GM23338 (cell line): ENCODE results near the gene TUBGCP2. TPM values are rescaled to one million over a fixed set of nuclear protein-coding genes. Genes with fewer than 3 reads are reported as not detected.

Experiments used
- ATAC-seq: fragments of 200-7000 bp; cut with Tn5 transposase; 3 replicates; pipeline ENCODE4 v1.9.1; 2020
- DNase-seq: peaks from one replicate; pipeline ENCODE4 v3.0.0-alpha.2; 2015; ENCODE audit warnings: low spot score
- H2AFZ ChIP-seq: fragments of 200-600 bp; sonication (generic); 2 replicates; pipeline ENCODE4 v1.8.0; 2016; ENCODE audit warnings: antibody characterized with exemption, mild to moderate bottlenecking, moderate library complexity
- H3F3A ChIP-seq: fragments of 200-600 bp; sonication (generic); replicated peaks from 2 replicates; pipeline ENCODE4 v1.8.0; 2017; ENCODE audit warnings: antibody characterized with exemption, mixed run types, low read depth
- H3K27ac ChIP-seq: fragments of 200-600 bp; sonication (generic); 2 replicates; pipeline ENCODE4 v1.6.1; 2016; ENCODE audit warnings: low read depth
- H3K27me3 ChIP-seq: fragments of 200-600 bp; sonication (generic); 2 replicates; pipeline ENCODE4 v1.8.0; 2016; ENCODE audit warnings: mild to moderate bottlenecking, mixed run types, moderate library complexity; ENCODE audit not compliant: insufficient read depth
- H3K36me3 ChIP-seq: fragments of 200-600 bp; sonication (generic); 2 replicates; pipeline ENCODE4 v1.8.0; 2016; ENCODE audit warnings: mild to moderate bottlenecking; ENCODE audit not compliant: insufficient read depth
- H3K4me1 ChIP-seq: fragments of 200-600 bp; sonication (generic); 2 replicates; pipeline ENCODE4 v1.8.0; 2016; ENCODE audit warnings: mild to moderate bottlenecking, moderate library complexity; ENCODE audit not compliant: insufficient read depth
- H3K4me2 ChIP-seq: fragments of 200-600 bp; sonication (generic); 2 replicates; pipeline ENCODE4 v1.7.1; 2017; ENCODE audit warnings: mixed run types
- H3K4me3 ChIP-seq: fragments of 200-600 bp; sonication (generic); 2 replicates; pipeline ENCODE4 v1.6.1; 2016; ENCODE audit warnings: mixed run types
- H3K79me2 ChIP-seq: fragments of 200-600 bp; sonication (generic); replicated peaks from 2 replicates; pipeline ENCODE4 v1.8.0; 2017; ENCODE audit warnings: mild to moderate bottlenecking; ENCODE audit not compliant: insufficient read depth
- H3K9me2 ChIP-seq: fragments of 200-600 bp; sonication (generic); 2 replicates; pipeline ENCODE4 v1.8.0; 2017; ENCODE audit not compliant: insufficient read depth
- H4K20me1 ChIP-seq: fragments of 200-600 bp; sonication (generic); replicated peaks from 2 replicates; pipeline ENCODE4 v1.8.0; 2017; ENCODE audit warnings: mild to moderate bottlenecking; ENCODE audit not compliant: insufficient read depth
- H3K27ac Mint-ChIP-seq: 2 replicates; pipeline ENCODE4 v1.8.0; 2020; ENCODE audit warnings: inconsistent platforms, mild to moderate bottlenecking, moderate library complexity, mixed read lengths
- H3K27me3 Mint-ChIP-seq: 3 replicates; pipeline ENCODE4 v1.8.0; 2022; ENCODE audit warnings: low read depth, mild to moderate bottlenecking, moderate library complexity, mixed read lengths, inconsistent platforms; ENCODE audit not compliant: insufficient read depth, poor library complexity
- H3K36me3 Mint-ChIP-seq: 3 replicates; pipeline ENCODE4 v1.8.0; 2021; ENCODE audit warnings: low read depth, mild to moderate bottlenecking, inconsistent platforms, moderate library complexity, mixed read lengths
- H3K4me1 Mint-ChIP-seq: 3 replicates; pipeline ENCODE4 v1.8.0; 2020; ENCODE audit warnings: mild to moderate bottlenecking, inconsistent platforms, mixed read lengths
- H3K4me3 Mint-ChIP-seq: 3 replicates; pipeline ENCODE4 v1.8.0; 2021; ENCODE audit warnings: moderate library complexity, mild to moderate bottlenecking, inconsistent platforms, mixed read lengths
- H3K9me3 Mint-ChIP-seq: 3 replicates; pipeline ENCODE4 v1.8.0; 2020; ENCODE audit warnings: moderate library complexity, mild to moderate bottlenecking, inconsistent platforms, mixed read lengths
- CREB1 ChIP-seq: fragments of 250-450 bp; sonication (Bioruptor Pico); IDR thresholded peaks from 2 replicates; pipeline ENCODE4 v1.5.0; 2020; ENCODE audit warnings: low read depth, mild to moderate bottlenecking, moderate library complexity
- CTCF ChIP-seq, 2 experiments: fragments of 200-600 bp in 1 of 2; sonication (generic) in 1 of 2; conservative IDR thresholded peaks; 2 replicates each; pipeline versions ENCODE4 v1.5.1 to v1.6.1; 2016 to 2017; ENCODE audit warnings: antibody characterized with exemption in 2 of 2, low read depth in 2 of 2, mild to moderate bottlenecking in 2 of 2, moderate library complexity in 1 of 2
- ETS1 ChIP-seq: IDR thresholded peaks from 2 replicates; pipeline ENCODE4 v1.6.1; 2016; ENCODE audit warnings: antibody characterized with exemption
- EZH2 ChIP-seq: fragments of 200-600 bp; sonication (generic); IDR thresholded peaks from one replicate; pipeline ENCODE4 v1.8.0; 2017; ENCODE audit warnings: antibody characterized with exemption, mild to moderate bottlenecking, low read depth; ENCODE audit not compliant: unreplicated experiment
- EZH2phosphoT487 ChIP-seq: fragments of 200-600 bp; sonication (generic); IDR thresholded peaks from one replicate; pipeline ENCODE4 v1.8.1; 2018; ENCODE audit warnings: antibody characterized with exemption; ENCODE audit not compliant: unreplicated experiment
- JUNB ChIP-seq: IDR thresholded peaks from one replicate; pipeline ENCODE4 v1.6.1; 2016; ENCODE audit warnings: antibody characterized with exemption; ENCODE audit not compliant: unreplicated experiment
- NANOG ChIP-seq: IDR thresholded peaks from 2 replicates; pipeline ENCODE4 v1.6.1; 2016; ENCODE audit warnings: antibody characterized with exemption, borderline replicate concordance
- POLR2AphosphoS5 ChIP-seq: IDR thresholded peaks from 2 replicates; pipeline ENCODE4 v1.6.1; 2016; ENCODE audit warnings: antibody characterized with exemption, low read depth
- REST ChIP-seq: IDR thresholded peaks from one replicate; pipeline ENCODE4 v1.6.1; 2018; ENCODE audit warnings: antibody characterized with exemption; ENCODE audit not compliant: unreplicated experiment
- STAT1 ChIP-seq: IDR thresholded peaks from one replicate; pipeline ENCODE4 v1.6.1; 2016; ENCODE audit warnings: antibody characterized with exemption; ENCODE audit not compliant: unreplicated experiment
- ZNF114 ChIP-seq: fragments of 250-450 bp; sonication (Bioruptor Pico); IDR thresholded peaks from 2 replicates; pipeline ENCODE4 v1.5.0; 2020; ENCODE audit warnings: mild to moderate bottlenecking, moderate library complexity
- ZNF331 ChIP-seq: fragments of 250-450 bp; sonication (Bioruptor Pico); IDR thresholded peaks from 2 replicates; pipeline ENCODE4 v1.5.0; 2020; ENCODE audit warnings: low read depth, mild to moderate bottlenecking, moderate library complexity
- ZNF462 ChIP-seq: fragments of 250-450 bp; sonication (Bioruptor Pico); IDR thresholded peaks from 2 replicates; pipeline ENCODE4 v1.5.0; 2020; ENCODE audit warnings: mild to moderate bottlenecking, moderate library complexity
- polyA plus RNA-seq: library from polyadenylated mRNA; unstranded; fragments of >200 nt; fragmentation: Nextera tagmentation; extraction: Ambion mirVana; gene quantifications from 2 replicates; pipeline ENCODE4 v1.2.1, GENCODE V29; 2016
- total RNA-seq: library from RNA; depleted of rRNA; stranded (reverse); fragments of >200 nt; shearing (Covaris generic); gene quantifications from 2 replicates; pipeline ENCODE4 v1.2.3, GENCODE V29; 2014

TUBGCP2 gene
- total and polyA plus RNA-seq, 2 experiments from 2014 or later: 59.6 to 67.7 TPM

GRCh38 chr10:133267293-133267692 lies 41.4 kb downstream of the TUBGCP2 start:
- ATAC-seq (peak; percentile 31), DNase-seq (no peak)
- H3K4me3 Mint-ChIP-seq: no peak overlapping the region
- Histone ChIP-seq H3K4me1 (peaks cover 2% of the 10 kb centered on the region; the same call in 1 of the 2 replicates), H3K36me3 (no peaks in the 10 kb centered on the region), H4K20me1 (no peaks in the 10 kb centered on the region), H3K27me3 (peaks cover 6% of the 10 kb centered on the region), H3K4me3 (no peak overlapping the region), H3F3A (no peaks in the 10 kb centered on the region), H3K27ac (no peak overlapping the region), H2AFZ (peak overlapping the region; percentile 76), H3K4me2 (no peak overlapping the region), H3K79me2 (no peaks in the 10 kb centered on the region), H3K9me2 (no peaks in the 10 kb centered on the region)
- H3K36me3 Mint-ChIP-seq: peaks cover 3% of the 10 kb centered on the region; the same call in 1 of the 3 replicates
- H3K27ac Mint-ChIP-seq: no peak overlapping the region
- no peaks in the 10 kb centered on the region; the same call in 1 of the 3 replicates for H3K4me1 Mint-ChIP-seq
- H3K9me3 Mint-ChIP-seq: no peaks in the 10 kb centered on the region
- H3K27me3 Mint-ChIP-seq: peaks cover 15% of the 10 kb centered on the region
- TF ChIP-seq ZNF114 (no peak), STAT1 (no peak), ZNF462 (CRISPR knock-in tag) (no peak), EZH2phosphoT487 (no peak), POLR2AphosphoS5 (no peak), ZNF331 (no peak), REST (no peak), EZH2 (no peak), CREB1 (CRISPR knock-in tag) (no peak), JUNB (no peak), CTCF (conservative IDR thresholded peaks at IDR 0.05; ENCODE audit: low read depth in 2 of 2) (no peak), NANOG (no peak), ETS1 (no peak)
